Keratinocyte (primary cell): ENCODE data around the gene HDAC10. TPM values are rescaled to one million over a fixed set of nuclear protein-coding genes. Genes with fewer than 3 reads are reported as not detected.

Experiments used
- DNase-seq: peaks from one replicate; pipeline ENCODE4 v3.0.0-alpha.2; 2011; ENCODE audit warnings: low read depth, missing footprints, low spot score
- FAIRE-seq: peaks from 2 replicates; lab custom pipeline; 2011; peaks lifted over from hg19 to GRCh38; lab: Jason Lieb, UNC
- H2AFZ ChIP-seq: 2 replicates; pipeline ENCODE4 v1.6.0; 2012; ENCODE audit warnings: low read length, control low read depth, inconsistent platforms; ENCODE audit not compliant: control insufficient read depth
- H3K27ac ChIP-seq: 2 replicates; pipeline ENCODE4 v1.5.1; 2011; ENCODE audit warnings: low read length; ENCODE audit not compliant: control insufficient read depth, insufficient read depth
- H3K27me3 ChIP-seq: 3 replicates; pipeline ENCODE4 v1.6.0; 2011; ENCODE audit warnings: low read length; ENCODE audit not compliant: control insufficient read depth, insufficient read depth; ENCODE audit errors: extremely low read depth
- H3K36me3 ChIP-seq, 2 experiments: 2 replicates in 1 of 2; 3 replicates in 1 of 2; pipeline ENCODE4 v1.5.1; 2011; ENCODE audit warnings: low read length in 2 of 2, mild to moderate bottlenecking in 1 of 2; ENCODE audit not compliant: control insufficient read depth in 2 of 2, insufficient read depth in 2 of 2; ENCODE audit errors: extremely low read depth in 1 of 2
- H3K4me1 ChIP-seq: 3 replicates; pipeline ENCODE4 v1.5.1; 2011; ENCODE audit warnings: low read length; ENCODE audit not compliant: control insufficient read depth, insufficient read depth; ENCODE audit errors: extremely low read depth
- H3K4me2 ChIP-seq: 3 replicates; pipeline ENCODE4 v1.6.0; 2011; ENCODE audit warnings: low read depth, low read length; ENCODE audit not compliant: control insufficient read depth, insufficient read depth; ENCODE audit errors: extremely low read depth
- H3K4me3 ChIP-seq, 3 experiments: fragments of 200-600 bp in 1 of 3; sonication (generic) in 1 of 3; 2 replicates in 2 of 3; 3 replicates in 1 of 3; pipeline ENCODE4 v1.5.1; 2011 to 2016; ENCODE audit warnings: low read length in 3 of 3, mild to moderate bottlenecking in 3 of 3, control low read depth in 2 of 3, inconsistent platforms in 1 of 3, low read depth in 1 of 3, mixed read lengths in 1 of 3, mixed run types in 1 of 3, moderate library complexity in 1 of 3; ENCODE audit not compliant: control insufficient read depth in 2 of 3, insufficient read depth in 2 of 3; ENCODE audit errors: extremely low read depth in 1 of 3
- H3K79me2 ChIP-seq: 2 replicates; pipeline ENCODE4 v1.6.0; 2012; ENCODE audit warnings: low read length; ENCODE audit not compliant: control insufficient read depth, insufficient read depth
- H3K9ac ChIP-seq: 3 replicates; pipeline ENCODE4 v1.6.0; 2011; ENCODE audit warnings: low read length; ENCODE audit not compliant: control insufficient read depth, insufficient read depth; ENCODE audit errors: extremely low read depth
- H3K9me1 ChIP-seq: 3 replicates; pipeline ENCODE4 v1.6.0; 2011; ENCODE audit warnings: low read length; ENCODE audit not compliant: control insufficient read depth, insufficient read depth; ENCODE audit errors: extremely low read depth
- H3K9me3 ChIP-seq: 2 replicates; pipeline ENCODE4 v1.5.1; 2012; ENCODE audit warnings: low read depth, low read length; ENCODE audit not compliant: control insufficient read depth
- H4K20me1 ChIP-seq: 3 replicates; pipeline ENCODE4 v1.6.0; 2011; ENCODE audit warnings: low read length; ENCODE audit not compliant: control insufficient read depth, insufficient read depth; ENCODE audit errors: extremely low read depth
- CTCF ChIP-seq, 3 experiments: IDR thresholded peaks in 1 of 3; conservative IDR thresholded peaks in 1 of 3; optimal IDR thresholded peaks in 1 of 3; 2 replicates in 2 of 3; 3 replicates in 1 of 3; pipeline versions ENCODE3 to v1.5.1; 2011; ENCODE audit warnings: low read length in 3 of 3, mild to moderate bottlenecking in 3 of 3, moderate library complexity in 2 of 3, control low read depth in 1 of 3, inconsistent platforms in 1 of 3; ENCODE audit not compliant: insufficient read depth in 2 of 3; ENCODE audit errors: extremely low read depth in 1 of 3
- EZH2 ChIP-seq: IDR thresholded peaks from one replicate; pipeline ENCODE4 v1.6.1; 2012; ENCODE audit warnings: inconsistent platforms, mild to moderate bottlenecking, low read length, moderate library complexity
- dilution Hi-C: fragments of 300-500 bp; cut with MboI; formaldehyde crosslinking; loops from one replicate; pipeline ENCODE4 v1.7.0; 2020; ENCODE audit warnings: low sequenced_read_pairs; ENCODE audit not compliant: extremely low pct_ligation_motif_present
- polyA plus RNA-seq, 5 experiments: library from polyadenylated mRNA; depleted of rRNA in 3 of 5; stranded (reverse) in 3 of 5; stranded (forward) in 1 of 5; unstranded in 1 of 5; fragments of >200 nt; gene quantifications; 1 replicate in 1 of 5; 2 replicates in 3 of 5; 3 replicates in 1 of 5; pipeline versions ENCODE4 v1.2.1 to v1.2.3, GENCODE V29; 2011 to 2012; ENCODE audit warnings: missing spikeins in 2 of 5, low read depth in 1 of 5, low replicate concordance in 1 of 5

HDAC10 gene
- polyA plus RNA-seq, 1 donor (not counting 4 experiments of a cell fraction or from before 2014, with no cell fraction given) = 4.7 TPM

DNA sequence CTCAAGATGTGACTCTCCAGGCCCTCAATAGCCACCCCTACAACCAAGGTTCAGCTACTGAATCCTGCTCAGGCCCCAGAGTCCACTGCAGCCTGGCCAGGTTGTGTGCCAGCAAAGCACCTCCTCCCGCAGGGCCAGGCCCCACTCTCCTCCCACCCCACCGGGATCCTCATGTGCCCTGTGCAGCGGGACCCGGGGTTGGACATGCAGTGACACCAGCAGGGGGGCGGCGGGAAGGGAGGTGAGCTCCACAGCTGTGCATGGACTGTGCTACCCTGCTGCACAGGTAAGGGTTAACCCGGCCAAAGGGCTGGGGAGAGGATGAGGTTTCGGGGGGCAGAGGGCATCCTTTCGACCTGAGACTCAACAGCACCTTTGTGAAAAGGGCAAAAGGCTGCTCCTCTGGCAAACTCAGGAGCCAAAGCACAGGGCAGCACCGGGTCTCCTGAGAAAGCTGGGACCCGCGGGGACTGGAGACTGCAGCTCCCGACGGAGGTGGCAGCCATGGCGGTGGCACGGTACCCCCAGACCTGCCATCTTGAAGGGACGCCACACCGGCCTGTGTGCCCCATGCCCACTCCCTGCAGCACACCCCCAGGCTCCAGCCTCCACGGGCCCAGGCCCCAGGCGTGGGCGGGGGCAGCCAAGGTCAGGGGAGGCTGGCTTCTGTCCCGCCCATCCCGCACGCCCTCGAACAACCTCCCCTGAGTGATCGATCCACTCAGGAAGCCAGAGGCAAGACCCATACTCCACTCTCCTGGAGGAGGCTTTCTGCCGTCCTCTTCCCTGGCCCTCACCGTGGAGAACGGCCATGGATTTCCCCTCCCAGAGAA lies 45.8 kb upstream of the HDAC10 start:
- DNase-seq (no peak), FAIRE-seq (no peak)
- Histone ChIP-seq H3K9ac (no peak overlapping the region), H3K27me3 (no peaks in the 10 kb centered on the region), H3K9me3 (no peaks in the 10 kb centered on the region), H2AFZ (no peak overlapping the region), H3K4me3 (no peak overlapping the region), H4K20me1 (peaks cover 18% of the 10 kb centered on the region), H3K27ac (no peak overlapping the region), H3K36me3 (peaks cover 6 to 13% of the 10 kb centered on the region in 2 experiments), H3K9me1 (peaks cover 3% of the 10 kb centered on the region), H3K4me2 (no peak overlapping the region), H3K79me2 (peaks cover 93% of the 10 kb centered on the region), H3K4me1 (peaks cover 37% of the 10 kb centered on the region)
- dilution Hi-C loops = no loop called here
- TF ChIP-seq EZH2 (no peak), CTCF (optimal IDR thresholded peaks at IDR 0.05 in 1 of 3, IDR thresholded peaks at IDR 0.05 in 1 of 3, conservative IDR thresholded peaks at IDR 0.05 in 1 of 3; ENCODE audit: extremely low read depth in 1 of 3, insufficient read depth in 2 of 3, low read length in 3 of 3) (no peak)

DNA sequence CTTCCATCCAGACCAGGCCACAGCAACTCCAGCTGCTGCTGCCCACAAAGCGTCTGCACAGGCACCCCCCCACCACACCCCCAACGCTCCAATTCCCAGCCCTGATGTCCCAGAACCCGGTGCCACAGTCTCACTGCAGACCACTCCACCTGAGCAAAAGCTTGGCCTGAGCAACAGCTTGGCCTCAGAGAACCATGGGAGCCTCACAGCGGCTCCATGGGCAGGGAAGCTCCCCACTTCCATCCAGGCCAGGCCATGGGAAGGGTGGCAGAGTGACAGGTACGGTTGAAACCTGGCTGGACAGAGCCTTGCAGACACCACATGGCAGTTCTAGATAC lies 43.2 kb upstream of the HDAC10 start:
- FAIRE-seq (no peak), DNase-seq (no peak)
- peak overlapping the region; percentile 61 for H3K27ac ChIP-seq
- peak overlapping the region; percentile 50 for H3K9ac ChIP-seq
- H3K9me3 ChIP-seq = no peaks in the 10 kb centered on the region
- H3K4me2 ChIP-seq = peak overlapping the region; percentile 79
- H3K27me3 ChIP-seq = no peaks in the 10 kb centered on the region
- no peaks in the 10 kb centered on the region for H3K9me1 ChIP-seq
- peaks cover 18% of the 10 kb centered on the region for H3K4me1 ChIP-seq
- no peak overlapping the region for H3K4me3 ChIP-seq
- peaks cover 13% of the 10 kb centered on the region for H4K20me1 ChIP-seq
- no peak for TF ChIP-seq EZH2
- no peak for TF ChIP-seq CTCF (optimal IDR thresholded peaks at IDR 0.05 in 1 of 3, IDR thresholded peaks at IDR 0.05 in 1 of 3, conservative IDR thresholded peaks at IDR 0.05 in 1 of 3; ENCODE audit: extremely low read depth in 1 of 3, insufficient read depth in 2 of 3, low read length in 3 of 3)
- no peak overlapping the region for H2AFZ ChIP-seq
- peaks cover 94% of the 10 kb centered on the region for H3K79me2 ChIP-seq
- H3K36me3 ChIP-seq = peaks cover 18 to 19% of the 10 kb centered on the region in 2 experiments
- dilution Hi-C loops = no loop called here
